PC-9 (cell line): ENCODE data around the gene TTC8. TPM values are rescaled to one million over a fixed set of nuclear protein-coding genes. Genes with fewer than 3 reads are reported as not detected.

Source experiments
- Bru-seq: library from RNA; stranded (reverse); fragments of 400-500 nt; gene quantifications from one replicate; lab custom pipeline; 2021; lab: Mats Ljungman, UMichigan
- BruChase-seq, 2 experiments: library from RNA; stranded (reverse); fragments of 400-500 nt; gene quantifications; one replicate each; lab custom pipeline; 2021; lab: Mats Ljungman, UMichigan
- BruUV-seq: library from RNA; stranded (reverse); fragments of 400-500 nt; replicated peaks from 2 replicates; lab custom pipeline; 2021; lab: Mats Ljungman, UMichigan
- CTCF ChIA-PET: fragments of 300-600 bp; sonication (Branson Sonifier 250); formaldehyde crosslinking; loops from one replicate; lab custom pipeline; 2022; ENCODE audit warnings: antibody characterized with exemption; lab: Charles Lee
- POLR2A ChIA-PET: fragments of 300-600 bp; sonication (Branson Sonifier 250); formaldehyde crosslinking; loops from one replicate; lab custom pipeline; 2022; ENCODE audit warnings: antibody characterized with exemption; ENCODE audit not compliant: unreplicated experiment; lab: Charles Lee
- DNase-seq, 2 experiments: peaks; one replicate each; pipeline versions ENCODE4 v3.0.0 to v3.0.0-alpha.2; 2015 to 2022; ENCODE audit warnings: mixed read lengths in 1 of 2
- H2AFZ ChIP-seq: fragments of 200-600 bp; sonication (generic); 2 replicates; pipeline ENCODE4 v1.8.1; 2017; ENCODE audit warnings: antibody characterized with exemption
- H3F3A ChIP-seq: fragments of 200-600 bp; sonication (generic); 2 replicates; pipeline ENCODE4 v1.8.1; 2017; ENCODE audit warnings: antibody characterized with exemption, mild to moderate bottlenecking, low read depth; ENCODE audit not compliant: insufficient read depth
- H3K27ac ChIP-seq: fragments of 200-600 bp; sonication (generic); 2 replicates; pipeline ENCODE4 v1.6.1; 2016; ENCODE audit warnings: mixed run types
- H3K27me3 ChIP-seq: fragments of 200-600 bp; sonication (generic); 2 replicates; pipeline ENCODE4 v1.6.1; 2016; ENCODE audit warnings: low read depth, mixed run types; ENCODE audit not compliant: insufficient read depth
- H3K36me3 ChIP-seq: fragments of 200-600 bp; sonication (generic); 2 replicates; pipeline ENCODE4 v1.6.1; 2016; ENCODE audit warnings: low read depth, mixed run types
- H3K4me1 ChIP-seq: fragments of 200-600 bp; sonication (generic); replicated peaks from 2 replicates; pipeline ENCODE4 v1.6.1; 2016; ENCODE audit warnings: mixed run types; ENCODE audit not compliant: insufficient read depth
- H3K4me2 ChIP-seq: fragments of 200-600 bp; sonication (generic); 2 replicates; pipeline ENCODE4 v1.6.1; 2017; ENCODE audit warnings: mixed run types
- H3K4me3 ChIP-seq: fragments of 200-600 bp; sonication (generic); 2 replicates; pipeline ENCODE4 v1.6.1; 2016; ENCODE audit warnings: mixed run types
- H3K79me2 ChIP-seq: fragments of 200-600 bp; sonication (generic); 2 replicates; pipeline ENCODE4 v1.6.1; 2017; ENCODE audit warnings: low read depth, mixed run types
- H3K9me2 ChIP-seq: fragments of 200-600 bp; sonication (generic); 2 replicates; pipeline ENCODE4 v1.8.1; 2017; ENCODE audit warnings: mild to moderate bottlenecking; ENCODE audit not compliant: insufficient read depth
- H3K9me3 ChIP-seq: fragments of 200-600 bp; sonication (generic); 2 replicates; pipeline ENCODE4 v1.8.1; 2016; ENCODE audit warnings: low read depth; ENCODE audit not compliant: insufficient read depth
- H4K20me1 ChIP-seq: fragments of 200-600 bp; sonication (generic); 2 replicates; pipeline ENCODE4 v1.8.1; 2017; ENCODE audit not compliant: insufficient read depth
- EZH2 ChIP-seq: fragments of 200-600 bp; sonication (generic); IDR thresholded peaks from 2 replicates; pipeline ENCODE4 v1.8.0; 2017; ENCODE audit warnings: antibody characterized with exemption, low read depth
- intact Hi-C: fragments of 100-400 bp; cut with micrococcal nuclease; formaldehyde crosslinking; loops from one replicate; pipeline ENCODE4 v1.10.0; 2022; ENCODE audit not compliant: unreplicated experiment
- long read RNA-seq: library from polyadenylated mRNA; stranded (forward); transcript quantifications from one replicate; pipeline ENCODE4 v2.0.0, GENCODE V29; 2022
- total RNA-seq: library from RNA; stranded (reverse); gene quantifications from 2 replicates; pipeline ENCODE4 v1.2.3, GENCODE V29; 2021
- TF ChIP-seq, protein P1 (sequence below): fragments of 200-600 bp; sonication (generic); conservative IDR thresholded peaks from 2 replicates; pipeline ENCODE4 v1.6.1; 2017; ENCODE audit warnings: mixed run types, antibody characterized with exemption, mild to moderate bottlenecking, moderate library complexity

Gene TTC8
- total RNA-seq (8.1 and 8.5 TPM in 2 replicates), Bru-seq, nascent RNA (percentile 50 among the genes with signal in this experiment), BruChase-seq, experiment 1, labeled RNA remaining after a 2-hour chase (percentile 55 among the genes with signal in this experiment), BruChase-seq, experiment 2, labeled RNA remaining after a 6-hour chase (percentile 47 among the genes with signal in this experiment)
- long read RNA-seq, full-length matches to known transcripts: 8 of 12 reads
- long read RNA-seq, partial matches to known transcripts: 1 of 12 reads
- long read RNA-seq, other reads (novel, unspliced or antisense): 3 of 12 reads

DNA sequence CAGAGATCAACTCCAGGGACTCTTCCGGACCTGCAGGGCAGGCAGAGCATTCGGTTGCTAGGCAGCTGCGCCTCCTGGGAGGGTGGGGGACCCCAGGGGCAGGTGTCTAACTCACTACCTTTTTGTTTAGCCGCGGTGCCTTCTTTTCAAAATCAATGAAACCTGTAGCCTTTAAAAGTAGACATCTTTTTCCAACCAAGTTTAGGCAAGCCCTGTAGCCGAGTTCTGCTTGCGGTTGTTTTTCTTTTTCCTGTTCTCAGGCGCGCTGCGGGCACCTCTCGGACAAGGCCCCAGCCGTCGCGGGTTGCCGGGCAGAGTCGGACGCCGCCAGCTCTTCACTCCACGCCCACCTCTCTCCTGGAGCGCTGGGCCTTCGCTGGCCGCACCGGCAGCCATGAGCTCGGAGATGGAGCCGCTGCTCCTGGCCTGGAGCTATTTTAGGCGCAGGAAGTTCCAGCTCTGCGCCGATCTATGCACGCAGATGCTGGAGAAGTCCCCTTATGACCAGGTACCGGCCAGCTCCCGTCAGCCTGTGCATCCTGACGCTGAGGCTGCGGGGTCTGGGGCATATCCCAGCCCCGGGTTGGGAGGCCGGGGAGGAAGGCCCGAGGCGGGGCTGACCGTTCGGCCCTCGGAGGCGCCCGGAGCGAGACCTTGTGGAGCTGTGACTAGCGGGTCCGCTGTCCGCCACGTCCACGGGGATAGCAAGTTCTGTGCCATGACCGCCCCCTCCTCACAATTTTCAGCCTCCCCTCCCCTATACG lies at the start of gene TTC8:
TSS of gene TTC8 (plus strand) at position 338 of the 764 bp plus-strand sequence. CDS start at position 395, 57 bp downstream.
- ChIA-PET POLR2A (interaction anchor here (0.6 kb wide), 1 partner anchor 220 kb away, joined by 15 read pairs; no protein-coding TSS in a partner anchor), CTCF (no interaction called here)
- Histone ChIP-seq H2AFZ (peak within 1 kb of the TSS; percentile 96), H3K4me3 (peak within 1 kb of the TSS; percentile 74), H3K4me1 (peaks cover 10% of the 10 kb centered on the region), H3F3A (no peaks in the 10 kb centered on the region), H3K9me2 (no peaks in the 10 kb centered on the region), H3K27ac (peak within 1 kb of the TSS; percentile 76), H4K20me1 (no peaks in the 10 kb centered on the region), H3K27me3 (no peaks in the 10 kb centered on the region), H3K9me3 (no peaks in the 10 kb centered on the region), H3K4me2 (peak within 1 kb of the TSS; percentile 95), H3K79me2 (peaks cover 26% of the 10 kb centered on the region), H3K36me3 (no peaks in the 10 kb centered on the region)
- intact Hi-C loops: loop anchor here (2.0 kb wide), 1 partner anchor 32 kb away; the partner anchor contains the start of gene EML5
- TF ChIP-seq, protein P1, sequence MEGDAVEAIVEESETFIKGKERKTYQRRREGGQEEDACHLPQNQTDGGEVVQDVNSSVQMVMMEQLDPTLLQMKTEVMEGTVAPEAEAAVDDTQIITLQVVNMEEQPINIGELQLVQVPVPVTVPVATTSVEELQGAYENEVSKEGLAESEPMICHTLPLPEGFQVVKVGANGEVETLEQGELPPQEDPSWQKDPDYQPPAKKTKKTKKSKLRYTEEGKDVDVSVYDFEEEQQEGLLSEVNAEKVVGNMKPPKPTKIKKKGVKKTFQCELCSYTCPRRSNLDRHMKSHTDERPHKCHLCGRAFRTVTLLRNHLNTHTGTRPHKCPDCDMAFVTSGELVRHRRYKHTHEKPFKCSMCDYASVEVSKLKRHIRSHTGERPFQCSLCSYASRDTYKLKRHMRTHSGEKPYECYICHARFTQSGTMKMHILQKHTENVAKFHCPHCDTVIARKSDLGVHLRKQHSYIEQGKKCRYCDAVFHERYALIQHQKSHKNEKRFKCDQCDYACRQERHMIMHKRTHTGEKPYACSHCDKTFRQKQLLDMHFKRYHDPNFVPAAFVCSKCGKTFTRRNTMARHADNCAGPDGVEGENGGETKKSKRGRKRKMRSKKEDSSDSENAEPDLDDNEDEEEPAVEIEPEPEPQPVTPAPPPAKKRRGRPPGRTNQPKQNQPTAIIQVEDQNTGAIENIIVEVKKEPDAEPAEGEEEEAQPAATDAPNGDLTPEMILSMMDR: no peak
- no peak for TF ChIP-seq EZH2
- TSS peak; percentile 62 for BruUV-seq
- DNase-seq: peak; percentile 57 to 59

DNA sequence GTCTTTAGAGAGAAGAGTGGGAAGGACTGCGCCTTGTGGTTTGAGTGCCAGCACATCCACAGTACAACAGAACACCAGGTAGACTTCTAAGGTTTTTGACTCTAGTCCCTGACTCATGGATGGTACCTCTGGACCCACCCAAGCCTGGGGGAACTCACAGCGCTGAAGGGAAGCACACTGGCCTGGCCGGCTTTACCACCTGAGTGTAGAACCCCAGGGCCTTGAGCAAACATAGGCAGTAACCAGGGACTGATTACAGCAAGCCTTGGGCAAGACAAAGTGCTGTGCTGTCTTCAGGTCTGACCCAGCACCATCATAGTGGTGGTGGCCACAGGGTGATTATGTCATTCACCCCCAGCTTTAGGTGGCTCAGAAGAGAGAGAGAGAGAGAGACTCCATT lies 48.9 kb upstream of the TTC8 start:
- H3F3A ChIP-seq: no peaks in the 10 kb centered on the region
- ChIA-PET POLR2A (interaction anchor here (0.6 kb wide), 1 partner anchor 589 kb away, joined by 3 read pairs; no protein-coding TSS in a partner anchor), CTCF (no interaction called here)
- no peaks in the 10 kb centered on the region for H3K79me2 ChIP-seq
- no peaks in the 10 kb centered on the region for H3K9me3 ChIP-seq
- DNase-seq: peak; percentile 30 to 82
- H3K4me1 ChIP-seq: peaks cover 14% of the 10 kb centered on the region
- H4K20me1 ChIP-seq: no peaks in the 10 kb centered on the region
- TF ChIP-seq, protein P1: no peak
- no peak for TF ChIP-seq EZH2
- H3K4me3 ChIP-seq: no peak overlapping the region
- peak overlapping the region; percentile 16; the same call in 1 of the 2 replicates for H3K27ac ChIP-seq
- H3K9me2 ChIP-seq: no peaks in the 10 kb centered on the region
- intact Hi-C loops: no loop called here
- no peaks in the 10 kb centered on the region for H3K36me3 ChIP-seq
- H2AFZ ChIP-seq: no peak overlapping the region
- no peak overlapping the region for H3K4me2 ChIP-seq
- no peaks in the 10 kb centered on the region for H3K27me3 ChIP-seq
- BruUV-seq: no TSS peak

DNA sequence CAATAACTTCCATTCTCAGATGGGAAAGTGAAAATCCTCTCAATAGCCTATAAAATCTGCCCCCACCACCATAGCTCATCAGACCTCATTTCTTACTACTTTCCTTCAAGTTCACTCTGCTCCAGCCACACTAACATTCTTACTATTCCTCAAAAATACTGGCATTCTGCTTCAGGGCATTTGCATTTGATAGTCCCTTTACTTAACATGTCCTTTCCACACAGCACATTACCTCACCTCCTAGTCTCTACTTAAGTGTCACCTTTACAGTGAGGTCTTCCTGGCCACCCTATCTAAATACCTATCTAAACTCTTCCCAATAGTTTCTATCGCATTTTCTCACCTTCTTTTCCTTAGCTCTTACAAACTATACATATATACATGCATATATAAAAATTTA lies 38.5 kb upstream of the TTC8 start:
- Histone ChIP-seq H3K79me2 (no peaks in the 10 kb centered on the region), H3K4me2 (no peak overlapping the region), H3K27me3 (no peaks in the 10 kb centered on the region), H3K4me3 (no peak overlapping the region), H2AFZ (no peak overlapping the region), H3F3A (no peaks in the 10 kb centered on the region), H3K4me1 (no peaks in the 10 kb centered on the region), H3K36me3 (no peaks in the 10 kb centered on the region), H4K20me1 (no peaks in the 10 kb centered on the region), H3K27ac (no peak overlapping the region), H3K9me3 (no peaks in the 10 kb centered on the region; the same call in 1 of the 2 replicates), H3K9me2 (no peaks in the 10 kb centered on the region)
- no peak for DNase-seq
- ChIA-PET CTCF (no interaction called here), POLR2A (no interaction called here)
- intact Hi-C loops: no loop called here
- no peak for TF ChIP-seq EZH2
- TF ChIP-seq, protein P1: no peak
- BruUV-seq: no TSS peak
